ENCODE data around the gene SPARCL1.

SPARCL1 gene

DNA sequence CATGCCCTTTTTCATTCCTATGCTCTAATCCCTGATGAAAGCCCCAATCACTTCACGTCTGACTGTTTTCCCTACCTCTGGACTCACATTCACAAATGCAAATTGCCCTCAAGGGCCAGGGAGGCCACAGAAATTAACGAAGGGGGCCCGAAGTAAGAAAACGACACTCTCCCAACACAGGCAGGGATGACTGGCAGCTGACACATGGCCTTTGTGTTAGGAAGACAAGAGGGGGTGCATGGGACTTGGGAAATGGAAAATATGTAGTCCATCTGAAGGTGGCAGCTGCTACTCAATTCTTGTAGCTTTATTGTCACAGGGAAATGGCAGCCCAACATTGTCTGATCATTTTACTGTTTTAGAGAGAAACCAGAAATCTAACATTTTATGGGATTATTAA lies 12.3 kb upstream of the SPARCL1 start:
- ATAC-seq = no peak
- TF ChIP-seq ISL1 (CRISPR knock-in tag; IDR thresholded peaks at IDR 0.05) (no peak), BACH2 (CRISPR knock-in tag; IDR thresholded peaks at IDR 0.05; ENCODE audit: borderline replicate concordance) (no peak), ARNTL (CRISPR knock-in tag; IDR thresholded peaks at IDR 0.05; ENCODE audit: borderline replicate concordance, low read depth) (no peak), GLIS3 (CRISPR knock-in tag; IDR thresholded peaks at IDR 0.05) (no peak), TOX (CRISPR knock-in tag; IDR thresholded peaks at IDR 0.05; ENCODE audit: borderline replicate concordance) (no peak), ZFP3 (CRISPR knock-in tag; IDR thresholded peaks at IDR 0.05) (no peak), ZNF8 (CRISPR knock-in tag; IDR thresholded peaks at IDR 0.05) (no peak), ZNF70 (CRISPR knock-in tag; IDR thresholded peaks at IDR 0.05) (no peak)

DNA sequence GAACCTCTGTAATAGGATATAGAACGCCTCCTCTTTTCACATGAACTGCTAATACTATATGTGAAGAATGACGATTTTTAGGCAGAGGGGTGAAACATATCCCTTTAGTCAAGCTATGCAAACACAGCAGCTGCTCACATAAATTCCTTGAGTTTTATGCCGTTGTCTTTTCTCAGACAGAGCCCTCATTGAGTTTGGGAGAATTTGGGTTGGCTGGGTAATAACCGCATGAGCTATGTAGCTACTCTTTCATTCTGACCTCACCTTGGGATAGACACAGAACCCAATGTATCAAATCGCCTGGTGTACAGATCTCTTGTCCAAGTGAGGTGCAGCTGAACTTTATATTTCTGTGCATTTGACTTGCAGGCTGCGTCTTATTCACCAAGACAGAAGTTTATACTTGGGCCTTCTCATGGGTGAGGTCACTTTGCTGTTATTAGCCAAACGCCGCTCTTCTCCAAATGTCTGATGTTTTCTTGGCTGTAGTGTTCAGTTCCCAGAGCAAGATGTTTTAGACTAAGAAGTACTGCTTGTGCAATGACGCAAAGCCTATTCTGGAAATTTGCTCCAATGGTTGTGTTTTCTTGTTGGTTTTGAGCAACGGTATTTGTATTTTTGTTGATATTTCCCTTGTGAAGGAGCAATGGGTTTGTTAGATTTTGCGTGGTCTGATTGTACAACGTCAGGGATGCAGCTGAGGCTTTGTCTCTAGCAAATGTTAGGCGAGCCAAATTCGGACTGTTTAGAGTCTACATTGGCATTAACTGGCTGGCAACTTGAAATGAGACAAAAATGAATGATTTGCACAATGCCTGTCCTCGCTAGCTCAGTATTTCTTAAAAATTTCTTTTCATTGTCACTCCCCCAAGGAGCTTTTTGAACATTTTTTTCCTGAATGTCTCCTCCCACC lies 11.2 kb upstream of the SPARCL1 start:
- TF ChIP-seq ZFP3 (CRISPR knock-in tag; IDR thresholded peaks at IDR 0.05) = no peak
- ATAC-seq = no peak

DNA sequence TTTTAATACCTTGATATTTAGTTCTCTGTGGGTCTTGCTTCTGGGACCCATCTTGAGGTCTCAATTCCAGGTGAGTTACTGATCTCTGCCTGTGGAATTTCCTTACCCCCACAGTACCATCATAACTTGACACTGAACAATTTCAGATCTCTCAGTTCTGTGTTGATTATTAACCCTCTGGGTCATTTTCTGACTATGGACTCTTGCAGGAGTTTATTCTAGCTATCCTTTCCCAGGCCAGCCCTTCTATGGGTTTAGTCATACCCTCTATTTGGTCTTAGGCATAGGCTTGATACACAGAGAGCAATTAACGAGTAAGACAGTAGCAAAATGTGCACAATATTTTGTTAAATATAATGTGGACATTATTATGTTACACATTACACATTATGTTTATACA lies 3.7 kb upstream of the SPARCL1 start:
- no peak for ATAC-seq
- TF ChIP-seq BACH2 (CRISPR knock-in tag; IDR thresholded peaks at IDR 0.05; ENCODE audit: borderline replicate concordance) (no peak), GLIS3 (CRISPR knock-in tag; IDR thresholded peaks at IDR 0.05) (no peak), SNAI2 (CRISPR knock-in tag; IDR thresholded peaks at IDR 0.05) (no peak), ARNTL (CRISPR knock-in tag; IDR thresholded peaks at IDR 0.05; ENCODE audit: borderline replicate concordance, low read depth) (no peak), ZNF8 (CRISPR knock-in tag; IDR thresholded peaks at IDR 0.05) (no peak)
- TF ChIP-seq, protein P1, sequence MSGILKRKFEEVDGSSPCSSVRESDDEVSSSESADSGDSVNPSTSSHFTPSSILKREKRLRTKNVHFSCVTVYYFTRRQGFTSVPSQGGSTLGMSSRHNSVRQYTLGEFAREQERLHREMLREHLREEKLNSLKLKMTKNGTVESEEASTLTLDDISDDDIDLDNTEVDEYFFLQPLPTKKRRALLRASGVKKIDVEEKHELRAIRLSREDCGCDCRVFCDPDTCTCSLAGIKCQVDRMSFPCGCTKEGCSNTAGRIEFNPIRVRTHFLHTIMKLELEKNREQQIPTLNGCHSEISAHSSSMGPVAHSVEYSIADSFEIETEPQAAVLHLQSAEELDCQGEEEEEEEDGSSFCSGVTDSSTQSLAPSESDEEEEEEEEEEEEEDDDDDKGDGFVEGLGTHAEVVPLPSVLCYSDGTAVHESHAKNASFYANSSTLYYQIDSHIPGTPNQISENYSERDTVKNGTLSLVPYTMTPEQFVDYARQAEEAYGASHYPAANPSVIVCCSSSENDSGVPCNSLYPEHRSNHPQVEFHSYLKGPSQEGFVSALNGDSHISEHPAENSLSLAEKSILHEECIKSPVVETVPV (CRISPR knock-in tag; IDR thresholded peaks at IDR 0.05) = no peak

- TF ChIP-seq ZFP3 (CRISPR knock-in tag; IDR thresholded peaks at IDR 0.05) = no peak
- no peak for TF ChIP-seq SNAI2 (CRISPR knock-in tag; IDR thresholded peaks at IDR 0.05)
- TF ChIP-seq, protein P2, sequence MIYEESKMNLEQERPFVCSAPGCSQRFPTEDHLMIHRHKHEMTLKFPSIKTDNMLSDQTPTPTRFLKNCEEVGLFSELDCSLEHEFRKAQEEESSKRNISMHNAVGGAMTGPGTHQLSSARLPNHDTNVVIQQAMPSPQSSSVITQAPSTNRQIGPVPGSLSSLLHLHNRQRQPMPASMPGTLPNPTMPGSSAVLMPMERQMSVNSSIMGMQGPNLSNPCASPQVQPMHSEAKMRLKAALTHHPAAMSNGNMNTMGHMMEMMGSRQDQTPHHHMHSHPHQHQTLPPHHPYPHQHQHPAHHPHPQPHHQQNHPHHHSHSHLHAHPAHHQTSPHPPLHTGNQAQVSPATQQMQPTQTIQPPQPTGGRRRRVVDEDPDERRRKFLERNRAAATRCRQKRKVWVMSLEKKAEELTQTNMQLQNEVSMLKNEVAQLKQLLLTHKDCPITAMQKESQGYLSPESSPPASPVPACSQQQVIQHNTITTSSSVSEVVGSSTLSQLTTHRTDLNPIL (CRISPR knock-in tag; IDR thresholded peaks at IDR 0.05; ENCODE audit: low read depth) = no peak
- no peak for TF ChIP-seq ZFP30 (CRISPR knock-in tag; IDR thresholded peaks at IDR 0.05)
- TF ChIP-seq, protein P3, sequence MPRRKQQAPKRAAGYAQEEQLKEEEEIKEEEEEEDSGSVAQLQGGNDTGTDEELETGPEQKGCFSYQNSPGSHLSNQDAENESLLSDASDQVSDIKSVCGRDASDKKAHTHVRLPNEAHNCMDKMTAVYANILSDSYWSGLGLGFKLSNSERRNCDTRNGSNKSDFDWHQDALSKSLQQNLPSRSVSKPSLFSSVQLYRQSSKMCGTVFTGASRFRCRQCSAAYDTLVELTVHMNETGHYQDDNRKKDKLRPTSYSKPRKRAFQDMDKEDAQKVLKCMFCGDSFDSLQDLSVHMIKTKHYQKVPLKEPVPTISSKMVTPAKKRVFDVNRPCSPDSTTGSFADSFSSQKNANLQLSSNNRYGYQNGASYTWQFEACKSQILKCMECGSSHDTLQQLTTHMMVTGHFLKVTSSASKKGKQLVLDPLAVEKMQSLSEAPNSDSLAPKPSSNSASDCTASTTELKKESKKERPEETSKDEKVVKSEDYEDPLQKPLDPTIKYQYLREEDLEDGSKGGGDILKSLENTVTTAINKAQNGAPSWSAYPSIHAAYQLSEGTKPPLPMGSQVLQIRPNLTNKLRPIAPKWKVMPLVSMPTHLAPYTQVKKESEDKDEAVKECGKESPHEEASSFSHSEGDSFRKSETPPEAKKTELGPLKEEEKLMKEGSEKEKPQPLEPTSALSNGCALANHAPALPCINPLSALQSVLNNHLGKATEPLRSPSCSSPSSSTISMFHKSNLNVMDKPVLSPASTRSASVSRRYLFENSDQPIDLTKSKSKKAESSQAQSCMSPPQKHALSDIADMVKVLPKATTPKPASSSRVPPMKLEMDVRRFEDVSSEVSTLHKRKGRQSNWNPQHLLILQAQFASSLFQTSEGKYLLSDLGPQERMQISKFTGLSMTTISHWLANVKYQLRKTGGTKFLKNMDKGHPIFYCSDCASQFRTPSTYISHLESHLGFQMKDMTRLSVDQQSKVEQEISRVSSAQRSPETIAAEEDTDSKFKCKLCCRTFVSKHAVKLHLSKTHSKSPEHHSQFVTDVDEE (CRISPR knock-in tag; IDR thresholded peaks at IDR 0.05) = no peak
- no peak for TF ChIP-seq RARB (CRISPR knock-in tag; IDR thresholded peaks at IDR 0.05)
- TF ChIP-seq CSDC2 (CRISPR knock-in tag; IDR thresholded peaks at IDR 0.05) = no peak
- ATAC-seq = no peak
These were observed 2.9 kb upstream of the SPARCL1 start for GRCh38 chr4:87532109-87532508.

DNA sequence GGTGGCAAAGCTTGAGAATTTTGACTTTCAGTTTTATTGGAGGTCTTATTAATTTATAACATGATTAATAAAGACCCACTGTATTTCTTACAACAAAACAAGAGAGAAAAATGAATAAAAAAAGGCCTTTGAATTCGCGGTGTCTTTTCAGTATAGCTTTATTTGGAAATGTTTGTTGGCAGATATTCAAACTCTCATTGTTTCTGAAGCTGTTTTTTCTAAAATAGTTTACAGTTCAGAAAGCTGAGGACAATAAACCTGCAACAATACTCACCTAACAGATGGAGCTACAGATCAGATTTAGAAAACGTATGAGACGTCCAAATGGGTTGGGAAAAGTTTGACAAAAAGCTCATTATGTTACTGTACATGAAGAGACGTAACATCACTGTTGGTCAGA lies 2.4 kb upstream of the SPARCL1 start:
- ATAC-seq = no peak
- TF ChIP-seq ZFP30 (CRISPR knock-in tag; IDR thresholded peaks at IDR 0.05) = no peak
- no peak for TF ChIP-seq ESRRG (CRISPR knock-in tag; IDR thresholded peaks at IDR 0.05)
- no peak for TF ChIP-seq TCF4 (CRISPR knock-in tag; IDR thresholded peaks at IDR 0.05; ENCODE audit: borderline replicate concordance)
- TF ChIP-seq RARB (CRISPR knock-in tag; IDR thresholded peaks at IDR 0.05) = no peak
- no peak for TF ChIP-seq PATZ1 (CRISPR knock-in tag; IDR thresholded peaks at IDR 0.05; ENCODE audit: borderline replicate concordance)
- TF ChIP-seq ARNTL (CRISPR knock-in tag; IDR thresholded peaks at IDR 0.05; ENCODE audit: borderline replicate concordance, low read depth) = no peak
- TF ChIP-seq, protein P3 (CRISPR knock-in tag; IDR thresholded peaks at IDR 0.05) = no peak
- no peak for TF ChIP-seq OSR1 (CRISPR knock-in tag; IDR thresholded peaks at IDR 0.05)
- TF ChIP-seq ZFP3 (CRISPR knock-in tag; IDR thresholded peaks at IDR 0.05) = no peak
- no peak for TF ChIP-seq CSDC2 (CRISPR knock-in tag; IDR thresholded peaks at IDR 0.05)
- no peak for TF ChIP-seq ISL1 (CRISPR knock-in tag; IDR thresholded peaks at IDR 0.05)
- no peak for TF ChIP-seq SNAI2 (CRISPR knock-in tag; IDR thresholded peaks at IDR 0.05)
- TF ChIP-seq BACH2 (CRISPR knock-in tag; IDR thresholded peaks at IDR 0.05; ENCODE audit: borderline replicate concordance) = no peak
- TF ChIP-seq ZC3H10 (CRISPR knock-in tag; IDR thresholded peaks at IDR 0.05) = no peak
- TF ChIP-seq ZNF8 (CRISPR knock-in tag; IDR thresholded peaks at IDR 0.05) = no peak
- no peak for TF ChIP-seq ZNF565 (CRISPR knock-in tag; conservative IDR thresholded peaks at IDR 0.05; ENCODE audit: low read depth)

Data from SK-N-SH treated with all-trans-retinoic acid at 6 μM for 48 hours (cell line).